SK-N-SH (cell line): ENCODE measurements around the gene STX18. TPM values are rescaled to one million over a fixed set of nuclear protein-coding genes. Genes with fewer than 3 reads are reported as not detected.

Experiments used
- CTCF ChIA-PET: fragments of 300-600, 350-600 bp; formaldehyde crosslinking; extraction: SDS; loops from one replicate; lab custom pipeline; 2021; lab: Yijun Ruan, JAX
- POLR2A ChIA-PET: fragments of 350-600 bp; sonication (Branson Sonifier 250); formaldehyde crosslinking; extraction: SDS; loops from one replicate; lab custom pipeline; 2020; ENCODE audit warnings: antibody characterized with exemption, inconsistent platforms; lab: Yijun Ruan, JAX
- DNase-seq: peaks from one replicate; pipeline ENCODE4 v3.0.0; 2012
- H2AFZ ChIP-seq: fragments of 200-600 bp; sonication (generic); 2 replicates; pipeline ENCODE4 v1.8.1; 2016; ENCODE audit warnings: antibody characterized with exemption, mild to moderate bottlenecking, low read depth
- H3F3A ChIP-seq: fragments of 200-600 bp; sonication (generic); replicated peaks from 2 replicates; pipeline ENCODE3; 2016; ENCODE audit warnings: antibody characterized with exemption, mild to moderate bottlenecking; ENCODE audit not compliant: insufficient read depth
- H3K27ac ChIP-seq, 2 experiments: fragments of 200-500 bp in 1 of 2; fragments of 200-600 bp in 1 of 2; sonication (Bioruptor generic) in 1 of 2; sonication (generic), shearing (Covaris generic) in 1 of 2; 2 replicates each; pipeline versions ENCODE4 v1.5.1 to v1.6.1; 2014 to 2016; ENCODE audit warnings: low read depth in 2 of 2, inconsistent platforms in 1 of 2, low read length in 1 of 2, mild to moderate bottlenecking in 1 of 2, mixed read lengths in 1 of 2
- H3K27me3 ChIP-seq: fragments of 200-600 bp; sonication (generic), shearing (Covaris generic); 2 replicates; pipeline ENCODE4 v1.6.1; 2016; ENCODE audit warnings: mixed run types; ENCODE audit not compliant: insufficient read depth
- H3K36me3 ChIP-seq, 2 experiments: fragments of 200-500 bp in 1 of 2; fragments of 200-600 bp in 1 of 2; sonication (Bioruptor generic) in 1 of 2; sonication (generic) in 1 of 2; replicated peaks in 1 of 2; 2 replicates each; pipeline versions ENCODE3 to v1.5.1; 2014 to 2016; ENCODE audit warnings: low read length in 1 of 2, mild to moderate bottlenecking in 1 of 2; ENCODE audit not compliant: insufficient read depth in 2 of 2, control insufficient read depth in 1 of 2
- H3K4me1 ChIP-seq, 2 experiments: fragments of 200-500 bp in 1 of 2; fragments of 200-600 bp in 1 of 2; sonication (Bioruptor generic) in 1 of 2; sonication (generic), shearing (Covaris generic) in 1 of 2; 2 replicates each; pipeline versions ENCODE4 v1.5.1 to v1.6.1; 2014 to 2016; ENCODE audit warnings: low read depth in 1 of 2, low read length in 1 of 2, mixed run types in 1 of 2; ENCODE audit not compliant: insufficient read depth in 2 of 2, control insufficient read depth in 1 of 2
- H3K4me2 ChIP-seq: fragments of 200-600 bp; sonication (generic), shearing (Covaris generic); 2 replicates; pipeline ENCODE4 v1.6.1; 2017; ENCODE audit warnings: mixed run types
- H3K4me3 ChIP-seq, 2 experiments: fragments of 200-500 bp in 1 of 2; fragments of 200-600 bp in 1 of 2; sonication (Bioruptor generic) in 1 of 2; sonication (generic), shearing (Covaris generic) in 1 of 2; 2 replicates each; pipeline versions ENCODE4 v1.5.1 to v1.8.1; 2014 to 2016; ENCODE audit warnings: low read depth in 2 of 2, inconsistent platforms in 1 of 2, low read length in 1 of 2, mild to moderate bottlenecking in 1 of 2, mixed read lengths in 1 of 2, moderate library complexity in 1 of 2
- H3K79me2 ChIP-seq: fragments of 200-600 bp; sonication (generic); 2 replicates; pipeline ENCODE4 v1.8.1; 2017; ENCODE audit warnings: mild to moderate bottlenecking; ENCODE audit not compliant: insufficient read depth
- H3K9ac ChIP-seq: fragments of 200-600 bp; sonication (generic); 2 replicates; pipeline ENCODE4 v1.6.1; 2017; ENCODE audit warnings: mixed run types
- H3K9me2 ChIP-seq: fragments of 200-600 bp; sonication (generic); 2 replicates; pipeline ENCODE4 v1.6.1; 2017; ENCODE audit warnings: mixed run types
- H3K9me3 ChIP-seq: fragments of 200-600 bp; sonication (generic); 2 replicates; pipeline ENCODE4 v1.6.1; 2017; ENCODE audit warnings: mixed run types, mild to moderate bottlenecking, moderate library complexity
- H4K20me1 ChIP-seq: fragments of 200-600 bp; sonication (generic); 2 replicates; pipeline ENCODE4 v1.6.1; 2017; ENCODE audit warnings: mild to moderate bottlenecking, mixed run types; ENCODE audit not compliant: insufficient read depth
- CHD2 ChIP-seq: fragments of 150-350 bp; IDR thresholded peaks from 2 replicates; pipeline ENCODE4 v1.6.1; 2018; ENCODE audit warnings: low read length; ENCODE audit not compliant: partially characterized antibody
- ELF1 ChIP-seq: IDR thresholded peaks from 2 replicates; pipeline ENCODE4 v1.4.0; 2012
- EP300 ChIP-seq, 2 experiments: IDR thresholded peaks; 2 replicates each; pipeline versions ENCODE4 v1.4.0 to v1.6.1; 2012; ENCODE audit warnings: borderline replicate concordance in 1 of 2, low read depth in 1 of 2, low read length in 1 of 2
- FOSL2 ChIP-seq: IDR thresholded peaks from 2 replicates; pipeline ENCODE4 v1.4.0; 2012; ENCODE audit warnings: low read depth, mild to moderate bottlenecking, moderate library complexity, borderline replicate concordance
- FOXJ3 ChIP-seq: sonication (generic); formaldehyde crosslinking; IDR thresholded peaks from 2 replicates; pipeline ENCODE4 v1.5.1; 2020; ENCODE audit warnings: mild to moderate bottlenecking, missing genetic modification reagents
- GATA2 ChIP-seq: sonication (generic); formaldehyde crosslinking; IDR thresholded peaks from 2 replicates; pipeline ENCODE4 v1.5.0; 2020; ENCODE audit warnings: mild to moderate bottlenecking, missing genetic modification reagents
- JUND ChIP-seq: IDR thresholded peaks from 2 replicates; pipeline ENCODE4 v1.4.0; 2012
- NFIC ChIP-seq: IDR thresholded peaks from 2 replicates; pipeline ENCODE4 v1.4.0; 2012; ENCODE audit warnings: borderline replicate concordance
- RAD21 ChIP-seq: IDR thresholded peaks from 2 replicates; pipeline ENCODE4 v1.6.1; 2012; ENCODE audit warnings: mild to moderate bottlenecking, low read length
- TCF12 ChIP-seq: IDR thresholded peaks from 2 replicates; pipeline ENCODE4 v1.4.0; 2012
- USF2 ChIP-seq: fragments of 150-350 bp; IDR thresholded peaks from 2 replicates; pipeline ENCODE4 v1.6.1; 2017; ENCODE audit warnings: antibody characterized with exemption, low read length, low read depth, borderline replicate concordance
- ZBTB33 ChIP-seq: IDR thresholded peaks from 2 replicates; pipeline ENCODE4 v1.4.0; 2012; ENCODE audit warnings: low read depth, borderline replicate concordance
- WGBS: methylation state at CpG from one replicate; pipeline ENCODE4 v1.1.6; 2017; ENCODE audit warnings: low lambda C conversion rate; 5-methylcytosine and 5-hydroxymethylcytosine counted together
- polyA plus RNA-seq, 3 experiments: library from polyadenylated mRNA; depleted of rRNA; stranded (reverse); fragments of >200 nt; gene quantifications; 2 replicates each; pipeline ENCODE4 v1.2.3, GENCODE V29; 2012

STX18 gene
- polyA plus RNA-seq, 1 of the 3 experiments (the other 2 are of a cell fraction) = 17.3 TPM

GRCh38 chr4:4457803-4458553 is 83.9 kb downstream of the STX18 start (continued):
- peak; percentile 54; the same call in 1 of the 2 replicates for TF ChIP-seq FOSL2
- TF ChIP-seq FOXJ3 (CRISPR knock-in tag) = no peak
- no peak for TF ChIP-seq USF2
- TF ChIP-seq RAD21 = no peak

GRCh38 chr4:4456816-4457578 is 84.9 kb downstream of the STX18 start:
- H3K9me3 ChIP-seq = no peaks in the 10 kb centered on the region
- H3K9me2 ChIP-seq = no peaks in the 10 kb centered on the region
- H3K9ac ChIP-seq = peak overlapping the region; percentile 64; the same call in 1 of the 2 replicates
- H3K4me2 ChIP-seq = no peak overlapping the region
- no peaks in the 10 kb centered on the region for H3K27me3 ChIP-seq
- no peak overlapping the region for H2AFZ ChIP-seq
- no peaks in the 10 kb centered on the region for H4K20me1 ChIP-seq
- DNase-seq = no peak
- CTCF ChIA-PET = interaction anchor here (0.9 to 2.0 kb wide), 3 partner anchors 24 to 30 kb away, joined by 3 to 4 read pairs (median 3); no protein-coding TSS in a partner anchor
- peaks cover 25 to 28% of the 10 kb centered on the region in 2 experiments for H3K36me3 ChIP-seq
- 100% methylated on average over 8 of the region's 8 CpGs for WGBS
- H3K4me3 ChIP-seq = no peak overlapping the region
- POLR2A ChIA-PET = no interaction called here
- TF ChIP-seq EP300 (IDR thresholded peaks at IDR 0.05; ENCODE audit: borderline replicate concordance in 1 of 2, low read depth in 1 of 2, low read length in 1 of 2) (no peak), TCF12 (no peak), ELF1 (no peak), NFIC (no peak), FOSL2 (no peak), ZBTB33 (no peak), CHD2 (no peak), JUND (no peak), GATA2 (CRISPR knock-in tag) (no peak)
- TF ChIP-seq, all 33 proteins: peak for 0
- Histone ChIP-seq H3K79me2 (no peaks in the 10 kb centered on the region), H3K4me1 (peaks cover 9 to 48% of the 10 kb centered on the region in 2 experiments), H3K27ac (peak overlapping the region in 1 of 2 experiments; percentile 86; a peak in 2 of 4 replicates), H3F3A (peaks cover 17% of the 10 kb centered on the region)
